NCI-H1105 treated with DMSO at 0.1 percent for 48 hours (cell line): ENCODE data around the gene CRKL.
"Not testable (repeated sequence)": the region's sequence is repeated elsewhere in the genome, so short reads cannot be mapped to it uniquely, and the experiment has no call there.

Experiments
- DNase-seq: peaks from one replicate; lab custom pipeline; 2025; lab: John Stamatoyannopoulos, UW

Gene CRKL

GRCh38 chr22:20935049-20935448 lies 17.8 kb downstream of the CRKL start:
- not testable (repeated sequence) for DNase-seq

GRCh38 chr22:20935780-20936539 lies 18.8 kb downstream of the CRKL start:
- DNase-seq: not testable (repeated sequence)

GRCh38 chr22:20937031-20937793 lies 20.0 kb downstream of the CRKL start:
- DNase-seq: no peak

- no peak for DNase-seq
Observed at GRCh38 chr22:20937794-20938671, 20.8 kb downstream of the CRKL start.

GRCh38 chr22:20939457-20940185 lies 22.4 kb downstream of the CRKL start:
- DNase-seq: not testable (repeated sequence)

GRCh38 chr22:20940186-20940651 lies 23.0 kb downstream of the CRKL start:
- DNase-seq: no peak

GRCh38 chr22:20940904-20941385 lies 23.7 kb downstream of the CRKL start:
- DNase-seq: no peak

- DNase-seq: not testable (repeated sequence)
Observed at GRCh38 chr22:20942203-20942902, 25.1 kb downstream of the CRKL start.

- no peak for DNase-seq
Observed at GRCh38 chr22:20943104-20943933, 26.1 kb downstream of the CRKL start.

GRCh38 chr22:20944042-20944441 lies 26.8 kb downstream of the CRKL start:
- no peak for DNase-seq

- no peak for DNase-seq
Observed at GRCh38 chr22:20945578-20945934, 28.3 kb downstream of the CRKL start.

- DNase-seq: no peak
Observed at GRCh38 chr22:20946080-20946986, 29.1 kb downstream of the CRKL start.

- no peak for DNase-seq
Observed at GRCh38 chr22:20946991-20947390, 29.8 kb downstream of the CRKL start.

- DNase-seq: no peak
Observed at GRCh38 chr22:20948450-20948849, 31.2 kb downstream of the CRKL start.

- DNase-seq: no peak
Observed at GRCh38 chr22:20948989-20949388, 31.8 kb downstream of the CRKL start.

- DNase-seq: no peak
Observed at GRCh38 chr22:20949698-20950183, 32.5 kb downstream of the CRKL start.

- no peak for DNase-seq
Observed at GRCh38 chr22:20951151-20951931, 34.1 kb downstream of the CRKL start.

GRCh38 chr22:20951932-20952380 lies 34.7 kb downstream of the CRKL start:
- DNase-seq: no peak
